HG02884 (cell line): Measurements from ENCODE around the gene PRELP.
"Not testable (repeated sequence)": the region's sequence is repeated elsewhere in the genome, so short reads cannot be mapped to it uniquely, and the experiment has no call there.

Experiments used
- ATAC-seq: cut with Tn5 transposase; IDR thresholded peaks from one replicate; pipeline ENCODE4 v1.9.1; 2021; ENCODE audit warnings: mild to moderate bottlenecking, moderate library complexity; ENCODE audit not compliant: unreplicated experiment

The PRELP gene

GRCh38 chr1:203475012-203475981 is at the start of gene PRELP:
Gene PRELP (plus strand): TSS chr1:203475806. CDS start chr1:203483185, 7,379 bp downstream.
- ATAC-seq, result no peak

- ATAC-seq, result no peak
Measured at GRCh38 chr1:203426366-203426765, 49.2 kb upstream of the PRELP start.

GRCh38 chr1:203426870-203427269 is 48.7 kb upstream of the PRELP start:
- ATAC-seq, result no peak

- ATAC-seq, result no peak
Measured at GRCh38 chr1:203427451-203427850, 48.2 kb upstream of the PRELP start.

- no peak for ATAC-seq
Measured at GRCh38 chr1:203428981-203429599, 46.5 kb upstream of the PRELP start.

GRCh38 chr1:203435615-203436014 is 40.0 kb upstream of the PRELP start:
- ATAC-seq, result no peak

- ATAC-seq, result no peak
Measured at GRCh38 chr1:203437696-203438315, 37.8 kb upstream of the PRELP start.

- no peak for ATAC-seq
Measured at GRCh38 chr1:203439131-203439730, 36.4 kb upstream of the PRELP start.

GRCh38 chr1:203440771-203441170 is 34.8 kb upstream of the PRELP start:
- no peak for ATAC-seq

- no peak for ATAC-seq
Measured at GRCh38 chr1:203441766-203442165, 33.8 kb upstream of the PRELP start.

GRCh38 chr1:203442821-203443220 is 32.8 kb upstream of the PRELP start:
- ATAC-seq, result no peak

GRCh38 chr1:203443296-203443695 is 32.3 kb upstream of the PRELP start:
- ATAC-seq, result no peak

- ATAC-seq, result no peak
Measured at GRCh38 chr1:203444171-203444576, 31.4 kb upstream of the PRELP start.

- no peak for ATAC-seq
Measured at GRCh38 chr1:203447151-203447550, 28.5 kb upstream of the PRELP start.

GRCh38 chr1:203447598-203447997 is 28.0 kb upstream of the PRELP start:
- not testable (repeated sequence) for ATAC-seq

- ATAC-seq, result no peak
Measured at GRCh38 chr1:203448521-203449061, 27.0 kb upstream of the PRELP start.

- no peak for ATAC-seq
Measured at GRCh38 chr1:203450001-203450400, 25.6 kb upstream of the PRELP start.

- ATAC-seq, result no peak
Measured at GRCh38 chr1:203450479-203451149, 25.0 kb upstream of the PRELP start.

- ATAC-seq, result no peak
Measured at GRCh38 chr1:203451836-203452784, 23.5 kb upstream of the PRELP start.
